H9 (cell line): Measurements from ENCODE around the gene SLC2A1. TPM values are rescaled to one million over a fixed set of nuclear protein-coding genes. Genes with fewer than 3 reads are reported as not detected.

Experiments
- DNase-seq: peaks from one replicate; pipeline ENCODE4 v3.0.0-alpha.2; 2017
- H2AFZ ChIP-seq: one replicate; pipeline ENCODE4 v1.6.1; 2013; ENCODE audit warnings: mild to moderate bottlenecking, low read length, control low read depth, moderate library complexity
- H2AK5ac ChIP-seq: 2 replicates; pipeline ENCODE4 v1.6.1; 2013; ENCODE audit warnings: low read length, control low read depth, mixed read lengths; ENCODE audit not compliant: insufficient read length
- H2BK120ac ChIP-seq: one replicate; pipeline ENCODE4 v1.6.1; 2013; ENCODE audit warnings: low read depth, mild to moderate bottlenecking, low read length, control low read depth, inconsistent platforms; ENCODE audit not compliant: poor library complexity, severe bottlenecking
- H2BK12ac ChIP-seq: 2 replicates; pipeline ENCODE4 v1.6.1; 2013; ENCODE audit warnings: low read length, control low read depth, mixed read lengths, low read depth; ENCODE audit not compliant: insufficient read length
- H2BK15ac ChIP-seq: 2 replicates; pipeline ENCODE4 v1.6.1; 2013; ENCODE audit warnings: low read depth, low read length, control low read depth
- H2BK20ac ChIP-seq: one replicate; pipeline ENCODE4 v1.6.1; 2013; ENCODE audit warnings: low read depth, mild to moderate bottlenecking, low read length, control low read depth, inconsistent platforms; ENCODE audit not compliant: poor library complexity, severe bottlenecking
- H2BK5ac ChIP-seq: 2 replicates; pipeline ENCODE4 v1.6.1; 2013; ENCODE audit warnings: low read length, control low read depth, mixed read lengths; ENCODE audit not compliant: insufficient read length
- H3K14ac ChIP-seq: 2 replicates; pipeline ENCODE4 v1.6.1; 2013; ENCODE audit warnings: low read length, control low read depth; ENCODE audit not compliant: insufficient read depth
- H3K18ac ChIP-seq: 2 replicates; pipeline ENCODE4 v1.6.1; 2013; ENCODE audit warnings: low read depth, mild to moderate bottlenecking, mixed read lengths, low read length, control low read depth; ENCODE audit not compliant: insufficient read length
- H3K23ac ChIP-seq: 2 replicates; pipeline ENCODE4 v1.6.1; 2013; ENCODE audit warnings: low read length, control low read depth, mixed read lengths, low read depth; ENCODE audit not compliant: insufficient read length
- H3K23me2 ChIP-seq: 2 replicates; pipeline ENCODE4 v1.6.1; 2013; ENCODE audit warnings: low read depth, mild to moderate bottlenecking, mixed read lengths, low read length, control low read depth; ENCODE audit not compliant: insufficient read length, poor library complexity, severe bottlenecking
- H3K27ac ChIP-seq: 2 replicates; pipeline ENCODE4 v1.5.1; 2013; ENCODE audit warnings: low read length, control low read depth, mixed read lengths, low read depth; ENCODE audit not compliant: insufficient read length
- H3K27me3 ChIP-seq: 2 replicates; pipeline ENCODE4 v1.6.1; 2013; ENCODE audit warnings: low read length, control low read depth, inconsistent platforms; ENCODE audit not compliant: insufficient read depth
- H3K4ac ChIP-seq: 2 replicates; pipeline ENCODE4 v1.6.1; 2013; ENCODE audit warnings: low read depth, mild to moderate bottlenecking, control low read depth, inconsistent platforms, low read length, moderate library complexity
- H3K4me1 ChIP-seq: 2 replicates; pipeline ENCODE4 v1.6.1; 2013; ENCODE audit warnings: low read length, control low read depth, inconsistent platforms; ENCODE audit not compliant: insufficient read depth
- H3K4me2 ChIP-seq: 2 replicates; pipeline ENCODE4 v1.6.1; 2013; ENCODE audit warnings: low read length, control low read depth, mixed read lengths; ENCODE audit not compliant: insufficient read length, insufficient read depth
- H3K56ac ChIP-seq: 2 replicates; pipeline ENCODE4 v1.6.1; 2013; ENCODE audit warnings: low read depth, mild to moderate bottlenecking, mixed read lengths, low read length, control low read depth; ENCODE audit not compliant: insufficient read length
- H3K79me1 ChIP-seq: 2 replicates; pipeline ENCODE4 v1.6.1; 2013; ENCODE audit warnings: low read depth, mild to moderate bottlenecking, moderate library complexity, low read length, control low read depth, inconsistent platforms; ENCODE audit not compliant: insufficient read depth, poor library complexity, severe bottlenecking
- H3K79me2 ChIP-seq: 2 replicates; pipeline ENCODE4 v1.6.1; 2013; ENCODE audit warnings: low read length, control low read depth, inconsistent platforms; ENCODE audit not compliant: insufficient read depth
- H3K9ac ChIP-seq: 2 replicates; pipeline ENCODE4 v1.6.1; 2013; ENCODE audit warnings: low read length, control low read depth, mixed read lengths; ENCODE audit not compliant: insufficient read length; ENCODE audit errors: extremely low read depth
- H3K9me3 ChIP-seq: one replicate; pipeline ENCODE4 v1.6.1; 2013; ENCODE audit warnings: low read depth, low read length, inconsistent platforms; ENCODE audit not compliant: control insufficient read depth
- H3T11ph ChIP-seq: one replicate; pipeline ENCODE4 v1.6.1; 2013; ENCODE audit warnings: mild to moderate bottlenecking, low read length, control low read depth, inconsistent platforms
- H4K20me1 ChIP-seq: one replicate; pipeline ENCODE4 v1.6.1; 2013; ENCODE audit not compliant: control insufficient read depth, insufficient read length, insufficient read depth
- H4K5ac ChIP-seq: 2 replicates; pipeline ENCODE4 v1.6.1; 2013; ENCODE audit warnings: low read depth, mild to moderate bottlenecking, mixed read lengths, low read length, control low read depth; ENCODE audit not compliant: insufficient read length
- H4K8ac ChIP-seq: replicated peaks from 2 replicates; pipeline ENCODE4 v1.6.1; 2013; ENCODE audit warnings: low read length, control low read depth, mixed read lengths, low read depth; ENCODE audit not compliant: insufficient read length
- H4K91ac ChIP-seq: 2 replicates; pipeline ENCODE4 v1.6.1; 2013; ENCODE audit warnings: low read depth, mild to moderate bottlenecking, moderate library complexity, mixed read lengths, low read length, control low read depth; ENCODE audit not compliant: insufficient read length
- H3K27ac Mint-ChIP-seq, 3 experiments: 2 replicates in 2 of 3; 3 replicates in 1 of 3; pipeline ENCODE4 v1.8.0; 2020 to 2021; ENCODE audit warnings: mixed read lengths in 3 of 3, mild to moderate bottlenecking in 1 of 3, moderate library complexity in 1 of 3
- H3K27me3 Mint-ChIP-seq: 2 replicates; pipeline ENCODE4 v1.8.0; 2021; ENCODE audit warnings: low read depth, mild to moderate bottlenecking, moderate library complexity, mixed read lengths
- H3K36me3 Mint-ChIP-seq, 3 experiments: 2 replicates in 2 of 3; 3 replicates in 1 of 3; pipeline ENCODE4 v1.8.0; 2020 to 2021; ENCODE audit warnings: low read depth in 3 of 3, mixed read lengths in 3 of 3; ENCODE audit not compliant: insufficient read depth in 1 of 3
- H3K4me1 Mint-ChIP-seq, 2 experiments: 2 replicates each; pipeline ENCODE4 v1.8.0; 2020; ENCODE audit warnings: mixed read lengths in 2 of 2
- H3K4me3 Mint-ChIP-seq, 2 experiments: 2 replicates in 1 of 2; 3 replicates in 1 of 2; pipeline ENCODE4 v1.8.0; 2020 to 2021; ENCODE audit warnings: mild to moderate bottlenecking in 2 of 2, mixed read lengths in 2 of 2, moderate library complexity in 1 of 2
- H3K9me3 Mint-ChIP-seq, 2 experiments: 2 replicates in 1 of 2; 3 replicates in 1 of 2; pipeline ENCODE4 v1.8.0; 2020; ENCODE audit warnings: mild to moderate bottlenecking in 2 of 2, mixed read lengths in 2 of 2, moderate library complexity in 1 of 2
- WGBS: extraction: QIAGEN DNeasy Blood & Tissue Kit; methylation state at CpG from one replicate; pipeline ENCODE4 v1.1.7; 2013; ENCODE audit warnings: missing lambda C conversion rate, low lambda C conversion rate, mixed read lengths; ENCODE audit not compliant: insufficient read length; ENCODE audit errors: extremely low coverage; 5-methylcytosine and 5-hydroxymethylcytosine counted together
- total RNA-seq: library from RNA; stranded (reverse); gene quantifications from 2 replicates; pipeline ENCODE4 v1.2.1, GENCODE V29; 2021
- TF ChIP-seq, protein P1 (sequence below): fragments of 200-600 bp; sonication (generic); conservative IDR thresholded peaks from 3 replicates; pipeline ENCODE4 v1.8.0; 2021; ENCODE audit warnings: antibody characterized with exemption, mild to moderate bottlenecking

Gene SLC2A1
- total RNA-seq, 1 experiment from 2014 or later: 186 TPM

DNA sequence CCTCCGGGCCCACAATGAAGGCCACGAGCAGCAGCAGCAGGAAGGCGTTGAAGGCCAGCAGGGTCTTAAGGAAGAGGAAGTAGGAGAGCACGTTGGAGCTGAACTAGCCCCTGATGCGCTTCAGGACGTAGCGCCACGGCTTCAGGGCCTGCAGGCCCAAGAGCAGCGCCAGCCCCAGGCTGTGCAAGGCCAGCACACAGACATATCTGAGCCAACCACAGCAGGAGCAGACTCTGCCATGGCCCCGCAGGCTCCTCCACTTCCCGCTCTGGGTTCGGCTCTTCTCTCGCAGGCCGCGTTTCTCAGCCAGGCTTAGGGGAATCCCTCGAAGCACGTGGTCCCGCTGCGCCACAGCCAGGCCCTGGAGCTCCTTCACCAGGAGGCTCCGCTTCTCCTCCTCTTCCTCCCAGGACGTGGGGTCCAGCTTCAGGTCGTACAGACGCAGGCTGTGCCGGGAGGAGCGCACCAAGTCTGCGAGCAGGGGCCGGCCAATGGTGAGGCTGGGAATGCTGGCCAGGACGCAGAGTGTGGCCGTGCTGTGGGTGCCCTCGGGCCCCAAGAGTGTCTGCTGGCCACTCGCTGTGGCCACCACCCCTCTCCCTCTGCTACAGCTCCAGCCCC is 70.5 kb downstream of the SLC2A1 start:
- Histone ChIP-seq H2BK120ac (no peak overlapping the region), H3T11ph (no peak overlapping the region), H3K14ac (no peak overlapping the region), H3K23ac (no peak overlapping the region), H3K9ac (no peak overlapping the region), H2AFZ (no peak overlapping the region), H2AK5ac (no peak overlapping the region), H2BK15ac (no peak overlapping the region), H4K91ac (no peak overlapping the region), H3K4me1 (no peaks in the 10 kb centered on the region), H3K4me2 (no peak overlapping the region), H2BK20ac (no peak overlapping the region), H3K79me1 (no peaks in the 10 kb centered on the region), H3K79me2 (no peaks in the 10 kb centered on the region), H3K23me2 (no peaks in the 10 kb centered on the region), H3K27me3 (no peaks in the 10 kb centered on the region), H3K56ac (no peak overlapping the region), H3K9me3 (no peaks in the 10 kb centered on the region), H3K27ac (no peak overlapping the region), H4K8ac (no peak overlapping the region), H2BK5ac (no peak overlapping the region), H3K4ac (no peak overlapping the region), H4K5ac (no peak overlapping the region), H2BK12ac (no peak overlapping the region), H4K20me1 (no peaks in the 10 kb centered on the region), H3K18ac (no peak overlapping the region)
- no peak overlapping the region for H3K27ac Mint-ChIP-seq
- no peak overlapping the region for H3K4me3 Mint-ChIP-seq
- TF ChIP-seq, protein P1, sequence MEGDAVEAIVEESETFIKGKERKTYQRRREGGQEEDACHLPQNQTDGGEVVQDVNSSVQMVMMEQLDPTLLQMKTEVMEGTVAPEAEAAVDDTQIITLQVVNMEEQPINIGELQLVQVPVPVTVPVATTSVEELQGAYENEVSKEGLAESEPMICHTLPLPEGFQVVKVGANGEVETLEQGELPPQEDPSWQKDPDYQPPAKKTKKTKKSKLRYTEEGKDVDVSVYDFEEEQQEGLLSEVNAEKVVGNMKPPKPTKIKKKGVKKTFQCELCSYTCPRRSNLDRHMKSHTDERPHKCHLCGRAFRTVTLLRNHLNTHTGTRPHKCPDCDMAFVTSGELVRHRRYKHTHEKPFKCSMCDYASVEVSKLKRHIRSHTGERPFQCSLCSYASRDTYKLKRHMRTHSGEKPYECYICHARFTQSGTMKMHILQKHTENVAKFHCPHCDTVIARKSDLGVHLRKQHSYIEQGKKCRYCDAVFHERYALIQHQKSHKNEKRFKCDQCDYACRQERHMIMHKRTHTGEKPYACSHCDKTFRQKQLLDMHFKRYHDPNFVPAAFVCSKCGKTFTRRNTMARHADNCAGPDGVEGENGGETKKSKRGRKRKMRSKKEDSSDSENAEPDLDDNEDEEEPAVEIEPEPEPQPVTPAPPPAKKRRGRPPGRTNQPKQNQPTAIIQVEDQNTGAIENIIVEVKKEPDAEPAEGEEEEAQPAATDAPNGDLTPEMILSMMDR: no peak
- peak; percentile 36 for DNase-seq
- H3K4me1 Mint-ChIP-seq: no peaks in the 10 kb centered on the region
- WGBS: no CpG with 5 or more reads among the region's 31 CpGs
- H3K27me3 Mint-ChIP-seq: no peaks in the 10 kb centered on the region; the same call in none of the 2 replicates
- H3K36me3 Mint-ChIP-seq: no peaks in the 10 kb centered on the region
- no peaks in the 10 kb centered on the region for H3K9me3 Mint-ChIP-seq
